ENCODE measurements around the gene GFRA1. TPM values are rescaled to one million over a fixed set of nuclear protein-coding genes. Genes with fewer than 3 reads are reported as not detected.

The GFRA1 gene
- polyA plus RNA-seq, 2 of the 4 experiments (the other 2 are of a cell fraction): 4.0 to 9.5 TPM

- TF ChIP-seq RCOR1 (IDR thresholded peaks at IDR 0.05; ENCODE audit: low read depth, low read length) (no peak), ZNF302 (CRISPR knock-in tag; IDR thresholded peaks at IDR 0.05) (no peak), KDM1A (IDR thresholded peaks at IDR 0.05; ENCODE audit: low read depth) (no peak), ELK1 (IDR thresholded peaks at IDR 0.05; ENCODE audit: low read depth, low read length) (no peak), EHF (CRISPR knock-in tag; IDR thresholded peaks at IDR 0.05) (no peak), CHD4 (IDR thresholded peaks at IDR 0.05; ENCODE audit: borderline replicate concordance) (no peak), PHF8 (IDR thresholded peaks at IDR 0.05; ENCODE audit: borderline replicate concordance, low read depth) (no peak), RNF2 (IDR thresholded peaks at IDR 0.05; ENCODE audit: borderline replicate concordance, low read depth) (no peak), RARB (CRISPR knock-in tag; IDR thresholded peaks at IDR 0.05) (no peak), NFE2L2 (conservative IDR thresholded peaks at IDR 0.05; ENCODE audit: low read length) (no peak), JUN (IDR thresholded peaks at IDR 0.05) (no peak), FOXS1 (CRISPR knock-in tag; IDR thresholded peaks at IDR 0.05) (no peak), SREBF2 (IDR thresholded peaks at IDR 0.05) (no peak), FOSB (CRISPR knock-in tag; IDR thresholded peaks at IDR 0.05) (no peak), RAD21 (conservative IDR thresholded peaks at IDR 0.05 in 1 of 2, IDR thresholded peaks at IDR 0.05 in 1 of 2) (no peak), MAZ (IDR thresholded peaks at IDR 0.05; ENCODE audit: borderline replicate concordance, low read depth, low read length) (no peak), HDAC2 (IDR thresholded peaks at IDR 0.05) (no peak), HES2 (IDR thresholded peaks at IDR 0.05) (no peak), HEYL (CRISPR knock-in tag; IDR thresholded peaks at IDR 0.05) (no peak)
- no peak overlapping the region for H3K4me3 ChIP-seq
- no peak overlapping the region for H3K27ac ChIP-seq
- no peak for DNase-seq (ENCODE audit: low read depth in 1 of 2, low spot score in 1 of 2)
- ChIA-PET CTCF (no interaction called here), POLR2A (no interaction called here)
- no peaks in the 10 kb centered on the region for H3K9me3 ChIP-seq
- peaks cover 8% of the 10 kb centered on the region; the same call in 1 of the 3 replicates for H3K4me1 ChIP-seq
- WGBS (ENCODE audit: missing lambda C conversion rate): 37% methylated on average over 4 of the region's 5 CpGs
- FAIRE-seq: no peak
- no peak for ATAC-seq
- H3K4me2 ChIP-seq: no peak overlapping the region
Observed at GRCh38 chr10:116115036-116115641, 157.9 kb downstream of the GFRA1 start.

GRCh38 chr10:116113721-116114501 is 159.1 kb downstream of the GFRA1 start:
- ATAC-seq: peak; percentile 49 to 66
- no peak for FAIRE-seq
- Histone ChIP-seq H3K9me3 (no peaks in the 10 kb centered on the region), H3K27ac (peak overlapping the region in 1 of 2 experiments; percentile 20; a peak in 2 of 6 replicates), H3K4me2 (peak overlapping the region; percentile 25; the same call in 2 of the 3 replicates), H3K4me3 (no peak overlapping the region), H3K4me1 (peaks cover 8% of the 10 kb centered on the region; the same call in 1 of the 3 replicates)
- TF ChIP-seq CBX8 (IDR thresholded peaks at IDR 0.05): no peak
- TF ChIP-seq HOXB5 (CRISPR knock-in tag; IDR thresholded peaks at IDR 0.05): no peak
- TF ChIP-seq MAX (IDR thresholded peaks at IDR 0.05): 0 out of 2 replicates have a peak, but pooled peaks have one; percentile 14
- TF ChIP-seq USF2 (IDR thresholded peaks at IDR 0.05): no peak
- TF ChIP-seq NFE2L2 (conservative IDR thresholded peaks at IDR 0.05; ENCODE audit: low read length): no peak
- no peak for TF ChIP-seq E2F6 (IDR thresholded peaks at IDR 0.05; ENCODE audit: borderline replicate concordance, low read depth)
- no peak for TF ChIP-seq NR3C1 (IDR thresholded peaks at IDR 0.05)
- POLR2A ChIA-PET: no interaction called here
- DNase-seq (ENCODE audit: low read depth in 1 of 2, low spot score in 1 of 2): peak in 1 of 2 experiments; percentile 10
- WGBS (ENCODE audit: missing lambda C conversion rate): 52% methylated on average over 16 of the region's 16 CpGs
- CTCF ChIA-PET: interaction anchor here (1.0 kb wide), 1 partner anchor 12 kb away, joined by 3 read pairs; no protein-coding TSS in a partner anchor
